Measurements from ENCODE around the gene PPP1R37.
"Not testable (repeated sequence)": the region's sequence is repeated elsewhere in the genome, so short reads cannot be mapped to it uniquely, and the experiment has no call there.

The PPP1R37 gene

GRCh38 chr19:45118106-45118505, 25.1 kb downstream of the PPP1R37 start:
- DNase-seq: no peak

GRCh38 chr19:45118591-45119355, 25.8 kb downstream of the PPP1R37 start:
- not testable (repeated sequence) for DNase-seq

- no peak for DNase-seq
Measured at GRCh38 chr19:45119582-45119981, 26.6 kb downstream of the PPP1R37 start.

- no peak for DNase-seq
Measured at GRCh38 chr19:45121827-45122345, 28.9 kb downstream of the PPP1R37 start.

- DNase-seq: no peak
Measured at GRCh38 chr19:45122832-45123231, 29.9 kb downstream of the PPP1R37 start.

- DNase-seq: no peak
Measured at GRCh38 chr19:45123440-45123850, 30.5 kb downstream of the PPP1R37 start.

DNA sequence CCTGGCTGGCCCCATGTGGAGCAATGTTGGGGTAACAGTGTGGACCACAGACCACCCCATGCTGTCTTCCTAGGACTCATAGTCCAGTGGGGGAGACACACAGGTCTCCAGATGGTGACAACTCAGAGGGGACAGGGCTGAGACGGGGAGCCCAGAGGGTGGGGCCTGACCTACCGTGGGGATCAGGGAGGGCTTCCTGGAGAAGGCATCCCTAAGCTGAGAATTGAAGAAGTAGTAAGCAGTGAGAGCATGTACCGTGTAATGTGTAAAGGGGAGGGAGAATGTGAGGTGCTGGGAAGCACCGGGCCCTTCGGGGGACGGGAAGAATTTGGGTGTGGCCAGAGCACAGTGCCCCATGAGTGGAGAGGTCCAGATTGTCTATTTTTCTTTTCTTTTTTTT, 31.0 kb downstream of the PPP1R37 start:
- DNase-seq: no peak

- no peak for DNase-seq
Measured at GRCh38 chr19:45125360-45125759, 32.4 kb downstream of the PPP1R37 start.

- DNase-seq: no peak
Measured at GRCh38 chr19:45125975-45126493, 33.1 kb downstream of the PPP1R37 start.

GRCh38 chr19:45126654-45127053, 33.7 kb downstream of the PPP1R37 start:
- no peak for DNase-seq

- no peak for DNase-seq
Measured at GRCh38 chr19:45128146-45128545, 35.2 kb downstream of the PPP1R37 start.

- no peak for DNase-seq
Measured at GRCh38 chr19:45128806-45129205, 35.8 kb downstream of the PPP1R37 start.

GRCh38 chr19:45130236-45130635, 37.3 kb downstream of the PPP1R37 start:
- DNase-seq: no peak

- no peak for DNase-seq
Measured at GRCh38 chr19:45130888-45131615, 38.1 kb downstream of the PPP1R37 start.

DNA sequence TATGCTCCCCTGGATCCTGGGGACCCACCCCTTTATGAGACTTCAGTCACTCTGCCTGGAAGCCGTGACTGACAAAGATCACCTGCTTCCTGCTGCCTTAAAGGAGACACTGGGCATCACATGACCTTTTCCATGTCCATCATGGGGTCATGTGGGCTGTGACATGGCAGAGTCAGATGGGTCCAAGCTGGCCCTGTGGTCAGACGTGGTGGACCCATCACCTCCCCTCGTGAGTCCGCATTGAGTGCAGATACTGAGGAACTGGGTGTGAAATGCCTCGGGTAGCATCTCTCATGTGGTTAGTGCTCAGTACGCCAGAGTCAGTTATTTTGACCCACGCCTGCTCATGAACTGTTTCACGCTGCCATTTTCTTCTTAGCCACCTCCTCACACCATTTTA, 40.7 kb downstream of the PPP1R37 start:
- DNase-seq: no peak

DNA sequence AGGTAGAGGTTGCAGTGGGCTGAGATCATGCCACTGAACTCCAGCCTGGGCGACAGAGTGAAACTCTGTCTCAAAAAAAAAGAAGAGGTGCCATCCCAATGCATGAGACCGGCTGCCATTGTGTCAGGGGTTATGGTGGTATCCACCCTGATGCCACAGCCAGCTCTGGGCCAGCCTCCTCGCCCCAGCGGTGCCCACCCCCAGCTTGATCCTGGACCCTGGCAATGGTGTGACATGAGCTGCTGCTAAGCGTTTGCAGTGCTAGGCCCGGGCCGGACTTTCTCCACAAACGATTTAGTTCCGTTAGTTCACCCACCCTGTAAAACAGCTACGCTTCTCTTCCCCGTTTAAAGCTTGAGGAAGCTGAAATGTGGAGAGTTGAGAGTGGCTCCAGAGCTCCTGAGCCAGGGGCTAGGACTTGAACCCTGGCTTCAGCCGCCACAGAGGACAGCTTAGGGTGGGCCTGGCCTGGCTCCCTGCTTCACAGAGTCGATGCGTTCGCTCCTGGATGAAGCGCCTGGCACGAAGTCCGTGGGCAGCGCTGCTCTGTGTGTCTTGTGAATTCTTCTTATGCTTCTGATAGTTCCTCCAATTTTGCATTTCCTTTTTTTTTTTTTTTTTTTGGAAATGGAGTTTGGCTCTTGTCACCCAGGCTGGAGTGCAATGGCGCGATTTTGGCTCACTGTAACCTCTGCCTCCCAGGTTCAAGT, 42.4 kb downstream of the PPP1R37 start:
- no peak for DNase-seq

DNA sequence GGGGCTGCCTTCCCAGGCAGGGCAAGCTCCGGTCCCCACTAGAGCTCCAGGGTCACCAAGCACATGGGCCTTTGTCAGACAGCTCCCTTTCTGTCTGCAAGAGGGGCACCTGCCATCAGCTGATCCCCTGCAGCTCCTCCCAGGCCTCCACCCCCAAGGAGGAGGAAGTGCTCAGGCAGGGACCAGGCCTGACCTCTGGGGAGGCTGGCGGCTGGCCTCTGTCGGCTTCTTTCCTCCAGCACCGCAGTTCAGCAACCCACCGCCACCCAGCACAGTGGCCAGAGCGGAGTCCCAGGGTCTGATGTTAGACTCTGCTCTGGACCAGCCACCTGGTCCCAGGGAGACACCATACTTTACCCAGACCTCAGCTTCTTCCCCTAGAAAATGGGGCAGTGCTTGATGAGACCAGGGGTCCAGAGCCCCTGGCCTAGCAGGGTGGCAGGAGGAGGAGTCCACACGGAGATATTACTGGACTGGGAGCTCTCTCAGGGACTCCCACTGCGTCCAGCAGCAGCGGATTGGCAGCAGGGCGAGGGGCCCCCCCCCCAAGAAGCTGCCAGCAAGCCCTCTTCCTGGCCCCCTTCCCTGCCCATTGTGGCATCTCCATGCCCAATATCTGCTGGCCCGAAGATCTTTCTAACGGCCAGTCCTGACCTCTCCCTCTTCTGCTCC, 43.7 kb downstream of the PPP1R37 start:
- no peak for DNase-seq

DNA sequence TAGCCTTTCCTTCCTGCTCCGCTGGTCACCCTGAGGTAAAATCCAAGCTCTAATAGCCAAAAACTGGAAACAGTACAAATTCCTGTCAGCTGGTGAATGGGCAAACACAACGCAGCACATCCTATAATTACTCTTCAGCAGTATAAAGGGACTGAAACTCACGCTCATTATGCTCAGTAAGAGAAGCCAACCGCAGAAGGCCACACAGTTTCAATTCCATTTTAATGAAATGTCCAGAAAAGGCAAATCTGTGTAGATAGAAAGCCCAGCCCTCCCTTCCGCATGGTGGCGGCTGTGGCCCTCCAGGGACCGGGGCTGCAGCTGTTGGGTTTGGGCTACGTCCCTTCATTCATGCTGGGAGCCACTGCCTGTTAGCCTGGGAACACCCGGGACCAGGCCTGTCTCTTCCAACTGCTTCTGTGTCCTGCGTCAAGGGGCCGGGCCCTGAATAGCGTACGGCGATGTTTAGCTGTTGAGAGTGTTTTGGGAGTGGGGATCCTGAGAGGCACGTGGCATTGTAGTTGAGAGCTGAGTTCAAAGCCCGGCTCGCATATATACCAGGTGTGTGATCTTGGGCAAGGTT, 44.3 kb downstream of the PPP1R37 start:
- no peak for DNase-seq

DNA sequence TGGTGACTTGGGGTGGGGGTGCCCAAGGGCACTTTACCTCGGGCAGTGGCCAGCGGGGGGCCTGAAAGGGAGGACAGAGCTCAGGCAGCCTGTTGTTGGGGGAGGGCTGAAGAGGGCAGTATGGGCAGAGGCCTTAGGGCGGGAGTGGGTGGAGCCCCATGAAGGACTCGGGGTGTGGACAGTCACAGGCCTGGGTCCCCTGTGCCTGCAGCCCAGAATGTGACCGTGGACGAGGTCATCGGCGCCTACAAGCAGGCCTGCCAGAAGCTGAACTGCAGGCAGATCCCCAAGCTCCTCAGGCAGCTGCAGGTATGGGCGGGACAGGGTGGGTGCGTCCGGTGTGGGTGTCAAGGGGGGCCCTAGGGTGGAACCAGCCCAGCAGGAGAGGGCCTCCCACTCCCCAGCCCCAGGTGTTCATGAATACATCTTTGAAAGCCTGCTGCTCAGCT, 45.3 kb downstream of the PPP1R37 start:
- DNase-seq: no peak

DNA sequence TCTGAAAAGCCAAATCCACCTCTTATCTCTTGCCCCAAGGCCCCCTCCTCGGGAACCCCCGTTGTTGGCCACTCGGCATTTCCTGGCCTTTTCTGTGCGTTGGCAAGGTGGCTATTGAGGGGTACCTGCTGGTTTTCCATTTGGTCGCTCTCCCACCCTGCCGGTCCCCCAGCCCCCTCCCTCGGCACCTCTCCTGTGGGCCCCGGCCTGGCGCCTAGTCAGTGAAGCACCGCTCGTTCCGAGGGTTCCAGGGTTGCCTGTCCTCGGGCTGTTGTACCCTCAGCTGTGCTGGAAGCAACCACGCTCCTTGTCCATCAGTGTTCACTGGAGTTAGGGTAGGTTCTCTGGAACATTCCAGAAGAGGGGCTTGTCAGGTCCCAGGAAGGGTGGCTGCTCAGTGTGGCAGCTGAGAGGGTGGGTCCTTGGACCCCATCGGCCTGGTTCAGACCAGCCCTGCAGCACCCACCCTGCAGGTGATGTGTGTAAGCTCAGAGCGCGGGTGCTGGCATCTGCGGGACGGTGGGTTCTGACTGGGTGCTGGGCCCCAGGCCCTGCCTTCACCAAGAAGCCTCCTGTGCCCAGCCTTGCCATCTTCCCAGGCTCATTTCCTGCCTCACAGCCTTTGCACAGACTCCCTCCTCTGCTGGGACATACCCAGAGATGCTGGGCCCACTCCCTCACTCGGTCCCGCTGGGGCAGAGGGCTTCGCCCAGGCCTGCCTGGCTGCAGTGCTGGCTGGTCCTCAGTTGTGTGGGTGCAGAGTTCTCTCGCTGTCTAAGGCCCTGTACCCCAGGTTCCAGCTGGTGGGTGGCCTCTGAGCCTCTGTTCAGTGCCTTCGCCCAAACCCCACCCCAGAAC, 46.5 kb downstream of the PPP1R37 start:
- no peak for DNase-seq

DNA sequence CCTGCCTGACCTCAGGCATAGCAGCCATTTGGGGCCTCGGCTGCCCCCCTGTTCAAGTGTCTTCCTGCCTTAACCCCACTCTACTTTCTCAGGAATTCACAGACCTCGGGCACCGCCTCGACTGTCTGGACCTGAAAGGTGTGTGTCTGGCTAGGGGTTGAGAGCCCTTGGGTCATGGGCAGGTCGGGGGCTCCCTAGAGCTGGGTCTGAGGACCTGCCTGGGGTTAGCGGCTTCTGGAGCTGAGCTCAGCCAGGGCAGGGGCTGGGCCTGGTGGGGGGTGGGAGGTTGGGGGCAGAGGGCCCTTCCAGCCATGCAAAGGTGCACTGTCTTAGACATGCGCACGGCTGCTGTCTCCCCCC, 47.1 kb downstream of the PPP1R37 start:
- no peak for DNase-seq

Measured in SIG-M5 (cell line).